Activated T-helper 17 cell treated with anti-CD3 and anti-CD28 coated beads, Interleukin-2, amount 50 U/mL, for 72 hours (primary cell): ENCODE measurements around the gene TSPAN18. TPM values are rescaled to one million over a fixed set of nuclear protein-coding genes. Genes with fewer than 3 reads are reported as not detected.

Experiments
- ATAC-seq: fragments of 150-1000 bp; cut with Tn5 transposase; replicated peaks from 2 replicates; pipeline ENCODE4 v1.10.0; 2021; ENCODE audit warnings: mild to moderate bottlenecking, moderate library complexity
- H3K27ac Mint-ChIP-seq: one replicate; pipeline ENCODE4 v1.8.0; 2022; ENCODE audit warnings: mixed read lengths
- H3K27me3 Mint-ChIP-seq: one replicate; pipeline ENCODE4 v1.8.0; 2022; ENCODE audit warnings: mixed read lengths
- H3K36me3 Mint-ChIP-seq: one replicate; pipeline ENCODE4 v1.8.0; 2022; ENCODE audit warnings: low read depth, mild to moderate bottlenecking, mixed read lengths
- H3K4me1 Mint-ChIP-seq: one replicate; pipeline ENCODE4 v1.8.0; 2022; ENCODE audit warnings: mixed read lengths
- H3K4me3 Mint-ChIP-seq: one replicate; pipeline ENCODE4 v1.8.0; 2022; ENCODE audit warnings: mild to moderate bottlenecking, mixed read lengths
- H3K9me3 Mint-ChIP-seq: one replicate; pipeline ENCODE4 v1.8.0; 2022; ENCODE audit warnings: mixed read lengths
- total RNA-seq, 2 donors: library from RNA; stranded (reverse); gene quantifications; one replicate each; pipeline ENCODE4 v1.2.3, GENCODE V29; 2022

TSPAN18 gene
- total RNA-seq, 2 donors from 2014 or later = 3.3 to 3.9 TPM

DNA sequence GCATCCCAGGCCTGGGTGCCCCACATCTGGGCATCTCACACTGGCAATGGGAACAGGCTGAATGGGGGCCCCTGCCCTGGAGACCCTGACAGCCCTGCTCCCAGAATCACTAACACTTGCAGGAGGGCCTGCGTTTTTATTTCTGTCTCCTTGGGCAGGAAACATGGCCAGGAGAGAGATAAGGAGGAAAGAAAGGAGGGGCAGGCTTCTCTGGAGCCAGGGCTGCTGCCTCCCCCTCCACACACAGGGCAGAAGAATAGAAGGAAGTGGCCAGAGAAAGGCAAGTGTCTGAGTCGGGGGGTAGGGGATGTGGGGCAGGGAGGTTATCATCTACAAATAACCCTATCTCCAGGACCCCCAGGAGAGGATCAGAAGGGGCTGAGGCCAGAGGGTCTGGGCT, 25.5 kb upstream of the TSPAN18 start:
- no peaks in the 10 kb centered on the region for H3K36me3 Mint-ChIP-seq
- no peak overlapping the region for H3K4me3 Mint-ChIP-seq
- H3K4me1 Mint-ChIP-seq = peaks cover 16% of the 10 kb centered on the region
- ATAC-seq = no peak
- H3K27ac Mint-ChIP-seq = peak overlapping the region; percentile 68
- peaks cover 4% of the 10 kb centered on the region for H3K27me3 Mint-ChIP-seq
- H3K9me3 Mint-ChIP-seq = no peaks in the 10 kb centered on the region

DNA sequence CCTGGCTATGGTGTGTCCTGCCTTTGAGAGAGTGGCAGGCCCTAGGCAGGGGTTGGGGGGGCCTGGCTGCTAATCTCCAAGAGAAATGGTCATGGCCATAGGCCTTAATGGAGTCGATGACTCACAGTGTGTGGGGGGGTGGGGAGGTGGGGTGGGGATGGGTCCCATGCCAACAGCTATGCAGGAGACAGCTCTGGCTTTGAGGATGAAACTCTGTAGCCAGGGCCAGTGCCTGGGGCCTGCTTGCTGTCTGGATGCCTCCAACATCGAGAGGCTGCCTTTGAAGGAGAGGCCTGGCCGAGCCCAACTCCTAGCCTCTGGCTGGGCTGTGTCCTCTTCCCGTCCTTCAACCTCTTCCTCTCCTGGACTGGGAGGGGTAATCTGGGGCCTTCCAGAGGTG, 23.9 kb upstream of the TSPAN18 start:
- H3K36me3 Mint-ChIP-seq = no peaks in the 10 kb centered on the region
- no peak for ATAC-seq
- H3K4me1 Mint-ChIP-seq = peaks cover 16% of the 10 kb centered on the region
- H3K27ac Mint-ChIP-seq = peak overlapping the region; percentile 6
- peaks cover 4% of the 10 kb centered on the region for H3K27me3 Mint-ChIP-seq
- H3K4me3 Mint-ChIP-seq = no peak overlapping the region
- no peaks in the 10 kb centered on the region for H3K9me3 Mint-ChIP-seq

DNA sequence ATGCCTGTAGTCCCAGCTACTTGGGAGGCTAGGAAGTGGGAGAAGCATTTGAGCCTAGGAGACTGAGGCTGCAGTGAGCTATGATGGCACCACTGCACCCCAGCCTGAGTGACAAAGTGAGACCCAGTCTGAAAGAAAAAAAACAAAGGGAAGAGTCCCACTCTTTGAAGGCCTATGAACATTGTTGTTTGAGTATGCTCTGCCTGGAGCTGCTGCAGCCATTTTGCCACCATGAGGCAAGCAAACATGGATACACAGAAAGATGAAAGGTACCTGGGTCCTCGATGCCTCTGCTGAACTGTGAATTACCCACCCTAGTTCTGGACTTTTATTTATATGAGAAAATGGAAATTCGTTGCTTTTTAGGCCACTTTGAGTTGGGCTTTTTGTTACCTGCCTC, 19.7 kb upstream of the TSPAN18 start:
- ATAC-seq = no peak
- Mint-ChIP-seq H3K4me3 (no peak overlapping the region), H3K4me1 (peaks cover 28% of the 10 kb centered on the region), H3K27ac (no peak overlapping the region), H3K27me3 (no peaks in the 10 kb centered on the region), H3K36me3 (no peaks in the 10 kb centered on the region), H3K9me3 (no peaks in the 10 kb centered on the region)

DNA sequence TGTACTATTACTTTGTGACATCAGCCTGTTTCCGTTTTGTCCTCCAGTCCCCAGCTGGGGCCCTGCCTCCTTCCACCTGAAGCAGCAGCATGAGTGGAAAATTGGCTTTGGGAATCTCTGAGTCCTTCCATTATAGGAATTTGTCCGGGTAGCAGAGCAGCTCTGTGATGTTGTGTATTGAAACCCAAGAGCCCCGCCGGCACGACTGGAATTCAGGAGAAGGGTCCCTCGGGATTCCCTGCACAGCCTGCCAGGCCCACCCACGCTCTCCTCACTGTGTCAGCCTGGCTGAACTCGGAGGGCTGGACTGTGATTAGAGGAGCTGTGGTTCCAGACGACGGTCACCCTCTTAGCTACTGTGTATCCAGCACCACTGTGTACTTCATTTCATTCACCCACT, 18.8 kb upstream of the TSPAN18 start:
- H3K4me3 Mint-ChIP-seq = no peak overlapping the region
- no peaks in the 10 kb centered on the region for H3K36me3 Mint-ChIP-seq
- no peaks in the 10 kb centered on the region for H3K27me3 Mint-ChIP-seq
- H3K27ac Mint-ChIP-seq = no peak overlapping the region
- peaks cover 21% of the 10 kb centered on the region for H3K4me1 Mint-ChIP-seq
- no peaks in the 10 kb centered on the region for H3K9me3 Mint-ChIP-seq
- no peak for ATAC-seq

DNA sequence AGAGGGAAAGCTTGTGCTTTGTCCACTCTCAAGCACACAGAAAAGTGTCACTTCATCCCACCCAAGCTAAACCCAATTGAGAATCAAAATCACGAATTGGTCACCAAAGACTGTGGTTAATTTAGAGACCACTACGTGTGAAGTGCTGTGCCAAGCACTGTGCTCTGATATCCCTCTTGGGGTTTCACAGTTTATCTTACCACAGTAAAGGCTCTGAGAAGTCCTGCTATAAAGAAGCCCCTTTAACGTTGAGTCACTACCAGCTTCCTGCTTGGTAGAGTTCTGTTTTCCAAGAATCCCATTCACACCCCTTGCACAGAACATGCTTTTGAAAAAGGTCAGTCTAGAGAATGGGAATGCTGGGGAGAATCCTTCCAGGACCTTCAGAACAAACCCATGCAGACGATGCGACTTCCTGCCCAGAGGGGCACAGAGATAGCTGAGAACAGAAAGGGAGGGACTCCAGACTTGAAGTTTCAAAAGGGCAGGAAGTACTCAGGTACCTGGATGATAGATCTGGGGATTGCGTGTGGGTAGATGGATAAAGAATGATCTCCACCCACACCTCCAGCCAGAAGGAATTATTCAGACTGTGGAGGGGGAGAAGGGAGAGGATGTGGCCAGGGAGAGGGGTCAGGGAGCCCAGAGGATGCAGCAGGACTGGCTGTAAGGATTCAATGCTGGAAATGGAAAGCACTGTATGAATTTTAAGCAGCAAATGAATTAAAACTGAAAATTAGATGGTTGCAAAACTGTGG, 18.1 kb upstream of the TSPAN18 start:
- Mint-ChIP-seq H3K4me1 (peaks cover 21% of the 10 kb centered on the region), H3K9me3 (no peaks in the 10 kb centered on the region), H3K27ac (no peak overlapping the region), H3K27me3 (no peaks in the 10 kb centered on the region), H3K36me3 (no peaks in the 10 kb centered on the region), H3K4me3 (no peak overlapping the region)
- peak; percentile 23 for ATAC-seq

DNA sequence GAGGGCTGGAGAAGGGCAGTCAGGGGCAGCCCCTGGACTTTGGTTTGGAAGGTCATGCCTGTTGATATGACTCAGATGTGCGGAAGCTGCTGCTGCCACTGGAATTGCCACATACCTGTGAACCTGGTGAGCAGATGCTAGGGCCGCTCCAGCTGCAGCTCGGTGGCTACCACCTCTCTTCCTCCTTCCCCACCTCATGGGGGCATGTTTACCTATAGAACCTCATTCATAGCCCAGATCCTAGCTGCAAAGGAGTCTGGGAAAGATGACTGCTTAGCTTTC, 17.5 kb upstream of the TSPAN18 start:
- no peak overlapping the region for H3K27ac Mint-ChIP-seq
- no peaks in the 10 kb centered on the region for H3K9me3 Mint-ChIP-seq
- H3K36me3 Mint-ChIP-seq = no peaks in the 10 kb centered on the region
- peak; percentile 26 for ATAC-seq
- H3K4me3 Mint-ChIP-seq = no peak overlapping the region
- no peaks in the 10 kb centered on the region for H3K27me3 Mint-ChIP-seq
- peaks cover 21% of the 10 kb centered on the region for H3K4me1 Mint-ChIP-seq

DNA sequence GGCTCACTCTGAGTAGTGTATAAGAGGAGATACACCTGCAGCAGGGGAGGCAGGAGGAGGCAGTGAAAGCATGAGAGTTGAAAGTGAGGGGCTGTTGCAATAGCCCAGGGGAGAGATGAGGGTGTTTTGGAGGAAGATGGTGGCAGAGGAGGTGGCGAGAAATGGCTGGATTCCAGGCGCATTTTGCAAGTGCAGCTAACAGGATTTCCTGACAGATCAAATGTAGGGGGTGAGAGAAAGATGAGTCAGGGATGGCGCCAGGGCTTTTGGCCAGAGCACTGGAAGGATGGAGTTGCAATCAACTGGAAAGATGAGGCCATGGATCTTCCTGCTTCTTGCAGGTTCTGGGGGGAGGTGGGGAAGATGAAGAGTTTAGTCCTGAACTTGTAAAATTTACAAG, 16.8 kb upstream of the TSPAN18 start:
- Mint-ChIP-seq H3K27ac (no peak overlapping the region), H3K4me3 (no peak overlapping the region), H3K36me3 (no peaks in the 10 kb centered on the region), H3K9me3 (no peaks in the 10 kb centered on the region), H3K27me3 (no peaks in the 10 kb centered on the region), H3K4me1 (peaks cover 21% of the 10 kb centered on the region)
- no peak for ATAC-seq

DNA sequence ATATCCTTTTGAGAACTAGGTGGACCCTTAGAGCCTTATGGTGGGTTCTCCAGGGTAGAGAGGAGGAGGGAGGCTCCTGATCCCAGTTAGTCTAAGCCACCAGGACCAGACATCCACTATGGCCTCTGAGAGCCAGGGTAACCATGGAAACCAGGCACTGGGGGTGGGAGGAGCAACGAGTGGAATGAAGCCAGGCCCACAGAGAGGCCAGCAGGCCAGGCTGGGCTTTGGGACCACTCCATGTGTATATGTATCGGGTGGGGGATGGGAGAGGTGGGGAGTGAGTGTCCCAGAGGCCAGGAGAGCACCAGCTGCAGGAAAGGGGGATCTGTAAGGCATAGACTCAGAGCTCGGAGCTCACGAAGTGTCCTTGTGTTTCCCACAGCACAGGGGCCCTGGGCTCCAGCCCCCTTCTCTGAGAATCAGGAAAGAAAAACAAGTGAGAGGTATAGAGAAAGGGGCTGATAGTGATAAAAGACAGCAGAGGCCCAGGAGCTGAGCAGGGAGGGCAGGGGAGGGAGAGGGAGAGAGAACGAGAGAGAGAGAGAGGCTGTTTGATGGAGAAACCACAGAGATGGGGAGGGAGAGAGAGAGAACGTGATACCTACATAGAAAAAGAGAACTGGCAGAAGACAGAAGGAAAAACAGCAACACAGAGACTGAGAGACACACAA, 15.5 kb upstream of the TSPAN18 start:
- no peak overlapping the region for H3K4me3 Mint-ChIP-seq
- H3K27ac Mint-ChIP-seq = peak overlapping the region; percentile 34
- peaks cover 21% of the 10 kb centered on the region for H3K4me1 Mint-ChIP-seq
- no peak for ATAC-seq
- no peaks in the 10 kb centered on the region for H3K36me3 Mint-ChIP-seq
- H3K9me3 Mint-ChIP-seq = no peaks in the 10 kb centered on the region
- no peaks in the 10 kb centered on the region for H3K27me3 Mint-ChIP-seq

DNA sequence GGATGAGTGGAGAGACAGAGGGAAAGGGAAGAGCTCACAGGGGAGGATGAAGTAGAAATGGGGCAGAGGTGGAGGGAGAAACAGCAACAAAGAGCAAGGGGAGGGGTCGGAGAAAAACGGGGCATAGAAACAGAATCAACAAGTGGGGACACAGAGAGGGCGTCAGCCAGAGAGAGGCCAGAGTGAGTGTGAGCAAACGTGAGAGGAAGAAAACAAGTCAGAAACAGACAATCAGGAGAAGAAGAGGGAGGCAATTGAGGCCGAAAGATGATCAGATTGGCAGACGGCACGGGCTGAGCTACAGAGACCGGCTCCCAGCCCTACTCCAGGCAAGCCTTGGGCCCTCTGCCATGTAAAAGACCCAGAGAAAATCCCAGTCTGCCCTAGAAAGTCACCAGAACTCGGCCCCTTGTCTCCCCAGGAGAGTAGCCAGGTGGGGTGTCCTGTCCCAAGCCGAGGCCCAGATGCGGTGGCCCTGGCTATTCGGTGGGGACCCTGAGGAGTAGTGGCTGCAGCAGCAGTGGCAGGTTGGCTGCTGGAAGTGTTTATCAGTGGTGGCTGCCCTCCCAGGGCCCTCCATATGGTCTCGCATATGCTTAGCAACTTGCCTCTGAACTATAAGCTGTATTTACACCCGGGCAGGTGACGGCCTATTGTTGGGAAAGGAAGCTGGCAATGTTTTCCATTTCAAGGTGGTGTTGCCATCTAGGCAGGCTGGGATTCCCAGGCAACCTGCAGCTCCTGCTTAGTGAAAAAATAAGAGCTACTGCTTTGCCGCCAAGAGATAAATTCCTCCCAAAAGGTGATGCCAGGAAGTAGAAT, 14.8 kb upstream of the TSPAN18 start:
- H3K36me3 Mint-ChIP-seq = no peaks in the 10 kb centered on the region
- H3K27me3 Mint-ChIP-seq = no peaks in the 10 kb centered on the region
- no peak for ATAC-seq
- peaks cover 21% of the 10 kb centered on the region for H3K4me1 Mint-ChIP-seq
- peak overlapping the region; percentile 34 for H3K27ac Mint-ChIP-seq
- no peaks in the 10 kb centered on the region for H3K9me3 Mint-ChIP-seq
- no peak overlapping the region for H3K4me3 Mint-ChIP-seq

DNA sequence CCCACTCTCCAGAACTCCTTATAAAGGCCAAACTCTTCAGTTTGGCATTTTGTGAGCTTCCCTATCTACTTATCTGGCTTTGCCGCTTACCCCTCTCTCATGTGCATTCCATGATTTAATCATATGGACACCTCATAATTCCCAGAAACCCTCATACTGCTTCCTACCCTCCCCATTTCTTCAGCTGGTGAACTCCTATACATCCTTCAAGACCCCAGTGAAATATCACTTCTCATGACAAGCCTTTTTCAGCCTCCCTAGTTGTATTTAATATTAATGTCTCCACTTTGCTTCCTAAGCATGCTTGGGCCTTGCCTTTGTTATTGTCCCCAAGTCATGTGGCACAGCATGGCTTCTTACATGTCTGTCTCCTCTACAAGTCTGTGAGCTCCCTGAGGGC, 13.7 kb upstream of the TSPAN18 start:
- no peaks in the 10 kb centered on the region for H3K27me3 Mint-ChIP-seq
- peaks cover 21% of the 10 kb centered on the region for H3K4me1 Mint-ChIP-seq
- H3K27ac Mint-ChIP-seq = no peak overlapping the region
- ATAC-seq = no peak
- H3K36me3 Mint-ChIP-seq = no peaks in the 10 kb centered on the region
- no peak overlapping the region for H3K4me3 Mint-ChIP-seq
- no peaks in the 10 kb centered on the region for H3K9me3 Mint-ChIP-seq

DNA sequence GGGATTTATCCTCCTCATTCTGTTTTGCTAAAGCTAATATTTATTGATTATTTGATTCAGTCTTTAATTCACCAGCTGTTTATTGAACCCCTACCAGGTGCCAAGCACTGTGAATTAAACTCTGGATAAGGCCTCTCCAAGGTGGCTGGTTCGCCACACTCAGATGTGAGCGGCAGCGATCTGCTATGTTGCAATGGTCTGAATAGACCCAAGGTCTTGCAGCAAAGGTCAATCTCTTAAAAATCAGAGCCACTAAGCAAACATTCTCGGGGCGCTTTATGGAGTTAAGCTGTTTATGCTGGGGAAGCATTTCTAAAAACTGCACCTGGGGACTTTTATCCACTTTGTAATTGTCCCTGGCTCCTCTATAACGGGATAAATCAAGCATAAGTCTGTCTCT, 10.5 kb upstream of the TSPAN18 start:
- no peaks in the 10 kb centered on the region for H3K36me3 Mint-ChIP-seq
- peaks cover 6% of the 10 kb centered on the region for H3K4me1 Mint-ChIP-seq
- no peak overlapping the region for H3K27ac Mint-ChIP-seq
- H3K4me3 Mint-ChIP-seq = no peak overlapping the region
- no peaks in the 10 kb centered on the region for H3K27me3 Mint-ChIP-seq
- ATAC-seq = no peak
- H3K9me3 Mint-ChIP-seq = no peaks in the 10 kb centered on the region

DNA sequence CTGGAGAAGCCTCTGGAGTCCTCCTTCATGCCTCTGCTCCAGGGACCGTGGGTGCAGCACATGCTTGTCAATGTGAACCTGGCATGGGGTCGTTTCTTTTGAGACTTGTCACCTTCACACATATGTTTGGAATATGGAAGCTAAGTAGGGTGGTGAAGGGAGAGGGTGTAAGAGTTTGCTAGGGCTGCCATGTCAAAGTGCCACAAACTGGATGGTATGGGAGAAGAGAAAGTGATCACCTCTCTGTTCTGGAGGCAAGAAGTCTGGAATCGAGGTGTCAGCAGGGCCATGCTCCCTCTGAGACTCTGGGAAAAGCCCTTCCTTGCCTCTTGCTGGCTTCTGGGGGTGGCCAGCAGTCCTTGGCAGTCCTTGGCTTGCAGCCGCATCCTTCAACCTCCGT, 8.7 kb upstream of the TSPAN18 start:
- Mint-ChIP-seq H3K27me3 (no peaks in the 10 kb centered on the region), H3K4me3 (no peak overlapping the region), H3K9me3 (no peaks in the 10 kb centered on the region), H3K27ac (no peak overlapping the region), H3K4me1 (no peaks in the 10 kb centered on the region), H3K36me3 (no peaks in the 10 kb centered on the region)
- no peak for ATAC-seq

DNA sequence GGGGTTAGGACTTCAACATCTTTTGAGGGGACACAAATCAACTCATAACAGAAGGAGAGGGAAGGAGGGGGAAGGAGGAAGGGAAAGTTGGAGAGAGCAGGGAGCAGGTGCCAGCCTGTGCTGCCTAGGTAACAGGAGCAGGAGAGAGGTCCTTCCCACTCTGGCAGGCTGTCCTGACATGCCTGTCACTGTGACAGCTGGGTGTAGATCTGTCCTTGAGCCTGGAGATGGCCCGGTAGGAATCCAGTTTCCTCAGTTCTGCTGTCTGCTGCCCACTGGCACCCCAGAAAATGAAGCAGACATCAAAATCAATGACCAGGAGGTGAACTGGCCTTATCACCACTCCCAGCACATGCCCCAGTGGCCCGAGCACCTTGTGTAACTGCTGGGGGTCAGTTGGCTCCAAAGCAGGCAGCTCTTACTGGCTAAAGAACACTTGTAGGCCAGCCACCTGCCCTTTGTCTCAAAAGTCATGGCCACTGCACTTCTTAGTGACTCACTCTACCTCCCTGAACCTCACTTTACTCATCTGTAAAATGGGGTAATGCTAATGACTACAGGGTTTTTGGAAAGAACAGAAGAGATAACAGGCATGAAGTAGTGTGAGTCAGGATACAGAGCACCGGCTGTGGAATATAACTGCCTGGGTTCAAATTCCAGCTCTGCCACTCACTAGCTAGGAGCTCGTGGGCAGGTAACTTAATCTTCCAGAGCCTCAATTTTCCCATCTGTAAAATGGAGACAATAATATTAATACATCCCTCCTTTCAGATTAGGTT, 8.0 kb upstream of the TSPAN18 start:
- peak overlapping the region; percentile 49 for H3K27ac Mint-ChIP-seq
- no peaks in the 10 kb centered on the region for H3K27me3 Mint-ChIP-seq
- no peaks in the 10 kb centered on the region for H3K36me3 Mint-ChIP-seq
- H3K4me3 Mint-ChIP-seq = no peak overlapping the region
- no peak for ATAC-seq
- H3K4me1 Mint-ChIP-seq = no peaks in the 10 kb centered on the region
- H3K9me3 Mint-ChIP-seq = no peaks in the 10 kb centered on the region

DNA sequence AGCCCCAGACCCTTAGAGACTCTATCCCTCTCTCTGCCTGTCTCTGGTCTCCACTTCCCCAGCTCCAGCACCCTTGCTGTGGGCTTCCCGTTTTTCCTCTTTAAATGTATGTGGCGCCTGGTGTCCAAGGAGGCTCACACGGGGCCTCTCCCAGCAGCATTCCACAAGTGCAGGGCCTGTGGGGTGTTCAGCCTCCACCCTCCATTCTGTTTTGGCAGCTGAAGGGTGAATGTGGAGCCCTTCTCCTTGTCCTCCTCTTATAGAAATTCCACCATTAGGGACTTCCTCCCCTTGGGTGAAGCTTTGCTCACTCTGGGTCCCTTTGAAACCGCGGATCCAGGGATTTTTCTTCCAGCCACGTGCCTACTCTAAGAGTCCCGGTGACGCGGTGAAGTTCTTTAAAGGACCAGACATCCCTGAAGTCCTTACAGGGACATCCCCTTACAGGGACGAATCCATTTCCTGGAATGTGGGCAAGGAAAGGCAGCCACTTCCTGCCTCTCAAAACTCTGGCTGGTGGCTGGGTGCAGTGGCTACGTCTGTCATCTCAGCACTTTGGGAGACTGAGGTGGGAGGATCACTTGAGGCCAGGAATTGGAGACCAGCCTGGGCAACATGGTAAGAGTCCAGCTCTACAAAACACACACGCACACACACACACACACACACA, 1.6 kb upstream of the TSPAN18 start:
- H3K9me3 Mint-ChIP-seq = no peaks in the 10 kb centered on the region
- H3K4me1 Mint-ChIP-seq = peaks cover 26% of the 10 kb centered on the region
- H3K27me3 Mint-ChIP-seq = no peaks in the 10 kb centered on the region
- no peak for ATAC-seq
- peak overlapping the region; percentile 76 for H3K4me3 Mint-ChIP-seq
- no peak overlapping the region for H3K27ac Mint-ChIP-seq
- H3K36me3 Mint-ChIP-seq = no peaks in the 10 kb centered on the region
